ENCODE results near the gene LEF1.

LEF1 gene

GRCh38 chr4:108120789-108121188 is 47.9 kb downstream of the LEF1 start:
- H3K4me1 ChIP-seq (ENCODE audit: insufficient read depth, low read length): peaks cover 16% of the 10 kb centered on the region
- no peaks in the 10 kb centered on the region for H3K9me3 ChIP-seq (ENCODE audit: control insufficient read depth, insufficient read depth, low read length)
- H3K9ac ChIP-seq (ENCODE audit: low read depth, low read length): no peak overlapping the region
- no peaks in the 10 kb centered on the region for H3K36me3 ChIP-seq (ENCODE audit: insufficient read depth, low read length)

- Histone ChIP-seq H3K9me3 (ENCODE audit: control insufficient read depth, insufficient read depth, low read length) (no peaks in the 10 kb centered on the region), H3K36me3 (ENCODE audit: insufficient read depth, low read length) (no peaks in the 10 kb centered on the region), H3K9ac (ENCODE audit: low read depth, low read length) (no peak overlapping the region), H3K4me1 (ENCODE audit: insufficient read depth, low read length) (peaks cover 23% of the 10 kb centered on the region)
Measured at GRCh38 chr4:108119199-108119800, 49.4 kb downstream of the LEF1 start.

GRCh38 chr4:108118505-108118904 is 50.2 kb downstream of the LEF1 start:
- Histone ChIP-seq H3K36me3 (ENCODE audit: insufficient read depth, low read length) (no peaks in the 10 kb centered on the region), H3K9me3 (ENCODE audit: control insufficient read depth, insufficient read depth, low read length) (no peaks in the 10 kb centered on the region), H3K4me1 (ENCODE audit: insufficient read depth, low read length) (peaks cover 30% of the 10 kb centered on the region), H3K9ac (ENCODE audit: low read depth, low read length) (no peak overlapping the region)

- H3K36me3 ChIP-seq (ENCODE audit: insufficient read depth, low read length): no peaks in the 10 kb centered on the region
- H3K9me3 ChIP-seq (ENCODE audit: control insufficient read depth, insufficient read depth, low read length): no peaks in the 10 kb centered on the region
- peaks cover 39% of the 10 kb centered on the region for H3K4me1 ChIP-seq (ENCODE audit: insufficient read depth, low read length)
- no peak overlapping the region for H3K9ac ChIP-seq (ENCODE audit: low read depth, low read length)
Measured at GRCh38 chr4:108117418-108118182, 51.1 kb downstream of the LEF1 start.

GRCh38 chr4:108116423-108117168 is 52.1 kb downstream of the LEF1 start:
- Histone ChIP-seq H3K4me1 (ENCODE audit: insufficient read depth, low read length) (peaks cover 39% of the 10 kb centered on the region), H3K9ac (ENCODE audit: low read depth, low read length) (no peak overlapping the region), H3K36me3 (ENCODE audit: insufficient read depth, low read length) (no peaks in the 10 kb centered on the region), H3K9me3 (ENCODE audit: control insufficient read depth, insufficient read depth, low read length) (no peaks in the 10 kb centered on the region)

- H3K9me3 ChIP-seq (ENCODE audit: control insufficient read depth, insufficient read depth, low read length): no peaks in the 10 kb centered on the region
- H3K4me1 ChIP-seq (ENCODE audit: insufficient read depth, low read length): peaks cover 39% of the 10 kb centered on the region
- no peak overlapping the region for H3K9ac ChIP-seq (ENCODE audit: low read depth, low read length)
- H3K36me3 ChIP-seq (ENCODE audit: insufficient read depth, low read length): no peaks in the 10 kb centered on the region
Measured at GRCh38 chr4:108115168-108115526, 53.6 kb downstream of the LEF1 start.

GRCh38 chr4:108114503-108114902 is 54.2 kb downstream of the LEF1 start:
- H3K4me1 ChIP-seq (ENCODE audit: insufficient read depth, low read length): peaks cover 39% of the 10 kb centered on the region
- no peaks in the 10 kb centered on the region for H3K36me3 ChIP-seq (ENCODE audit: insufficient read depth, low read length)
- H3K9me3 ChIP-seq (ENCODE audit: control insufficient read depth, insufficient read depth, low read length): no peaks in the 10 kb centered on the region
- no peak overlapping the region for H3K9ac ChIP-seq (ENCODE audit: low read depth, low read length)

GRCh38 chr4:108113229-108113628 is 55.5 kb downstream of the LEF1 start:
- Histone ChIP-seq H3K9me3 (ENCODE audit: control insufficient read depth, insufficient read depth, low read length) (no peaks in the 10 kb centered on the region), H3K9ac (ENCODE audit: low read depth, low read length) (no peak overlapping the region), H3K4me1 (ENCODE audit: insufficient read depth, low read length) (peaks cover 36% of the 10 kb centered on the region), H3K36me3 (ENCODE audit: insufficient read depth, low read length) (no peaks in the 10 kb centered on the region)

- Histone ChIP-seq H3K9ac (ENCODE audit: low read depth, low read length) (no peak overlapping the region), H3K36me3 (ENCODE audit: insufficient read depth, low read length) (no peaks in the 10 kb centered on the region), H3K4me1 (ENCODE audit: insufficient read depth, low read length) (peaks cover 25% of the 10 kb centered on the region), H3K9me3 (ENCODE audit: control insufficient read depth, insufficient read depth, low read length) (no peaks in the 10 kb centered on the region)
Measured at GRCh38 chr4:108111781-108112180, 57.0 kb downstream of the LEF1 start.

GRCh38 chr4:108110450-108110849 is 58.3 kb downstream of the LEF1 start:
- no peaks in the 10 kb centered on the region for H3K36me3 ChIP-seq (ENCODE audit: insufficient read depth, low read length)
- peaks cover 25% of the 10 kb centered on the region for H3K4me1 ChIP-seq (ENCODE audit: insufficient read depth, low read length)
- H3K9me3 ChIP-seq (ENCODE audit: control insufficient read depth, insufficient read depth, low read length): no peaks in the 10 kb centered on the region
- H3K9ac ChIP-seq (ENCODE audit: low read depth, low read length): no peak overlapping the region

- H3K9me3 ChIP-seq (ENCODE audit: control insufficient read depth, insufficient read depth, low read length): no peaks in the 10 kb centered on the region
- H3K9ac ChIP-seq (ENCODE audit: low read depth, low read length): no peak overlapping the region
- peaks cover 25% of the 10 kb centered on the region for H3K4me1 ChIP-seq (ENCODE audit: insufficient read depth, low read length)
- no peaks in the 10 kb centered on the region for H3K36me3 ChIP-seq (ENCODE audit: insufficient read depth, low read length)
Measured at GRCh38 chr4:108109997-108110416, 58.7 kb downstream of the LEF1 start.

GRCh38 chr4:108109111-108109510 is 59.6 kb downstream of the LEF1 start:
- Histone ChIP-seq H3K9me3 (ENCODE audit: control insufficient read depth, insufficient read depth, low read length) (no peaks in the 10 kb centered on the region), H3K4me1 (ENCODE audit: insufficient read depth, low read length) (peaks cover 16% of the 10 kb centered on the region), H3K36me3 (ENCODE audit: insufficient read depth, low read length) (no peaks in the 10 kb centered on the region), H3K9ac (ENCODE audit: low read depth, low read length) (no peak overlapping the region)

GRCh38 chr4:108107729-108108382 is 60.9 kb downstream of the LEF1 start:
- Histone ChIP-seq H3K4me1 (ENCODE audit: insufficient read depth, low read length) (peaks cover 5% of the 10 kb centered on the region; the same call in 1 of the 2 replicates), H3K36me3 (ENCODE audit: insufficient read depth, low read length) (no peaks in the 10 kb centered on the region), H3K9me3 (ENCODE audit: control insufficient read depth, insufficient read depth, low read length) (no peaks in the 10 kb centered on the region), H3K9ac (ENCODE audit: low read depth, low read length) (no peak overlapping the region)

- no peaks in the 10 kb centered on the region for H3K9me3 ChIP-seq (ENCODE audit: control insufficient read depth, insufficient read depth, low read length)
- H3K4me1 ChIP-seq (ENCODE audit: insufficient read depth, low read length): peaks cover 3% of the 10 kb centered on the region; the same call in 1 of the 2 replicates
- H3K9ac ChIP-seq (ENCODE audit: low read depth, low read length): no peak overlapping the region
- H3K36me3 ChIP-seq (ENCODE audit: insufficient read depth, low read length): no peaks in the 10 kb centered on the region
Measured at GRCh38 chr4:108107101-108107500, 61.6 kb downstream of the LEF1 start.
